Naive thymus-derived CD8-positive, alpha-beta T cell (primary cell): ENCODE measurements around the gene NKAIN4. TPM values are rescaled to one million over a fixed set of nuclear protein-coding genes. Genes with fewer than 3 reads are reported as not detected.
A peak's percentile ranks its signal among the peaks of the same experiment; 100 is the strongest.

Experiments
- ATAC-seq, 2 donors: fragments of 150-1000 bp; cut with Tn5 transposase in 1 of 2; sonication (Bioruptor Pico), chemical (Tn5 transposase) in 1 of 2; 1 replicate in 1 of 2; 2 replicates in 1 of 2; pipeline ENCODE4 v1.10.0; 2021; ENCODE audit warnings: mild to moderate bottlenecking in 2 of 2, moderate library complexity in 2 of 2
- POLR2A ChIA-PET: fragments of 350-600 bp; sonication (Branson Sonifier 250); formaldehyde crosslinking; loops from one replicate; lab custom pipeline; 2021; ENCODE audit warnings: antibody characterized with exemption; lab: Charles Lee
- DNase-seq, 10 donors: peaks; one replicate each; pipeline versions ENCODE4 v3.0.0 to v3.0.0-alpha.2; 2020 to 2022
- H3K27ac Mint-ChIP-seq, 10 donors: one replicate each; pipeline ENCODE4 v1.8.0; 2020 to 2022; ENCODE audit warnings: mild to moderate bottlenecking in 10 of 10, mixed read lengths in 10 of 10, moderate library complexity in 4 of 10, inconsistent platforms in 1 of 10
- H3K27me3 Mint-ChIP-seq, 5 donors: one replicate each; pipeline ENCODE4 v1.8.0; 2021 to 2022; ENCODE audit warnings: mixed read lengths in 5 of 5
- H3K36me3 Mint-ChIP-seq, 3 donors: one replicate each; pipeline ENCODE4 v1.8.0; 2020 to 2022; ENCODE audit warnings: mixed read lengths in 3 of 3, mild to moderate bottlenecking in 2 of 3, inconsistent platforms in 1 of 3
- H3K4me1 Mint-ChIP-seq, 4 donors: one replicate each; pipeline ENCODE4 v1.8.0; 2021 to 2022; ENCODE audit warnings: mixed read lengths in 4 of 4
- H3K4me3 Mint-ChIP-seq, 10 donors: one replicate each; pipeline ENCODE4 v1.8.0; 2020 to 2022; ENCODE audit warnings: mild to moderate bottlenecking in 10 of 10, mixed read lengths in 10 of 10, moderate library complexity in 6 of 10, inconsistent platforms in 1 of 10
- H3K9me3 Mint-ChIP-seq, 9 donors: one replicate each; pipeline ENCODE4 v1.8.0; 2020 to 2022; ENCODE audit warnings: mixed read lengths in 9 of 9, mild to moderate bottlenecking in 3 of 9, inconsistent platforms in 1 of 9, moderate library complexity in 1 of 9
- polyA plus RNA-seq, 3 donors: library from polyadenylated mRNA; unstranded; fragments of 300-500 nt; fragmentation: Illumina TruSeq; gene quantifications; one replicate each; pipeline ENCODE4 v1.2.3, GENCODE V29; 2021
- total RNA-seq, 8 experiments: library from RNA in 2 of 8; stranded (reverse) in 2 of 8; gene quantifications; one replicate each; pipeline ENCODE4 v1.2.3 and lab custom pipeline; 2021 to 2026

NKAIN4 gene
- total and polyA plus RNA-seq, 5 experiments from 2014 or later, result not detected

DNA sequence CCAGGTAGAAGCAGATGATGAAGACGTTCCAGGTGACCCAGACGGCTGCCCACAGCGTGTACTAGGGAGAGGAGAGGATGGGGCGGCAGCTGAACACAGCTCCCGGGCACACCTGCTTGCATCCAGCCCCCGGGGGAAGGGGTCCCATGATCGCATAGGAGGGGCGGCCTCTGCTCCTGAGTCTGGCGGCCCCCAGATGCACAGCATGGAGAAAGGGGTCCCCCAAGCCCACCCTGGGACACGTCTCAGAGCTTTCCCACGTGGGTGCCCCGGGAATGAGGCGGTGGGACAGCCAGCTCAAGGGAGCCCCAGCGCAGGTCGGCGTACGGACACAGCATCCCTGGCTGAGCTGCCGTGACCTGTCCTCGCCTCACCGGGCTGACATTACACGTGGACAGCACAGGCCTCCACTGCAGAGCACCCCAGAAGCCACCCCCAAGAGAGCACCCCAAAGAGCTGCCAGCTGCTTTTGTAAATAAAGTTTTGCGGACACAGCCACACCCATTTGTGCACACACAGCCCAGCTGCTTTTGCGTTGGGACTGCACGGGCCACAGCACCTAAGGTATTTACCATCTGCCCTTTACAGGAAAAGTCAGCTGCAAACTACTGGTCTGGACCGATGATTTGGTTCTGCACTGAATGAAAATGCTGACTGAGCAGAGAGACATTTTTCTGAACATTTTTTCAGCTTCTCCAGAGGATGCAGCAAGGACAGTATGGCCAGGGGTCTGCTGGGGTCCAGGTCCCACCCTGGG lies 5.2 kb downstream of the NKAIN4 start:
- peaks cover 0 to 2% (median 0%) of the 10 kb centered on the region in 3 donors for H3K36me3 Mint-ChIP-seq
- peaks cover 4 to 20% (median 6%) of the 10 kb centered on the region in 4 donors for H3K4me1 Mint-ChIP-seq
- H3K27me3 Mint-ChIP-seq, result peaks cover 17 to 65% (median 25%) of the 10 kb centered on the region in 5 donors

GRCh38 chr20:63247671-63248228 lies 6.5 kb downstream of the NKAIN4 start:
- H3K9me3 Mint-ChIP-seq, result no peaks in the 10 kb centered on the region
- DNase-seq, result no peak
- ATAC-seq, result no peak
- H3K4me1 Mint-ChIP-seq, result peaks cover 2 to 15% (median 3%) of the 10 kb centered on the region in 4 donors
- no peaks in the 10 kb centered on the region for H3K36me3 Mint-ChIP-seq
- H3K27me3 Mint-ChIP-seq, result peaks cover 12 to 58% (median 21%) of the 10 kb centered on the region in 5 donors
- POLR2A ChIA-PET, result no interaction called here
- H3K4me3 Mint-ChIP-seq, result no peak overlapping the region
- H3K27ac Mint-ChIP-seq, result no peak overlapping the region

More for the DNA sequence above, 5.2 kb downstream of the NKAIN4 start:
- H3K4me3 Mint-ChIP-seq, result no peak overlapping the region
- no peak for ATAC-seq
- DNase-seq, result no peak
- H3K9me3 Mint-ChIP-seq, result no peaks in the 10 kb centered on the region
- H3K27ac Mint-ChIP-seq, result no peak overlapping the region
- POLR2A ChIA-PET, result no interaction called here

GRCh38 chr20:63246490-63247288 lies 7.6 kb downstream of the NKAIN4 start:
- peaks cover 0 to 13% (median 1%) of the 10 kb centered on the region in 4 donors for H3K4me1 Mint-ChIP-seq
- no peak for DNase-seq

GRCh38 chr20:63244468-63244867 lies 9.8 kb downstream of the NKAIN4 start:
- Mint-ChIP-seq H3K4me3 (no peak overlapping the region), H3K4me1 (peaks cover 0 to 6% (median 1%) of the 10 kb centered on the region in 4 donors), H3K27me3 (peaks cover 7 to 34% (median 12%) of the 10 kb centered on the region in 5 donors), H3K36me3 (no peaks in the 10 kb centered on the region), H3K9me3 (no peaks in the 10 kb centered on the region), H3K27ac (no peak overlapping the region)
- DNase-seq (no peak), ATAC-seq (no peak)
- POLR2A ChIA-PET, result no interaction called here

More at GRCh38 chr20:63246490-63247288, 7.6 kb downstream of the NKAIN4 start:
- POLR2A ChIA-PET, result no interaction called here
- H3K27ac Mint-ChIP-seq, result no peak overlapping the region
- no peak for ATAC-seq
- peaks cover 12 to 49% (median 21%) of the 10 kb centered on the region in 5 donors for H3K27me3 Mint-ChIP-seq
- no peaks in the 10 kb centered on the region for H3K9me3 Mint-ChIP-seq
- peak overlapping the region in 1 of 10 donors; percentile 33 for H3K4me3 Mint-ChIP-seq
- H3K36me3 Mint-ChIP-seq, result no peaks in the 10 kb centered on the region

DNA sequence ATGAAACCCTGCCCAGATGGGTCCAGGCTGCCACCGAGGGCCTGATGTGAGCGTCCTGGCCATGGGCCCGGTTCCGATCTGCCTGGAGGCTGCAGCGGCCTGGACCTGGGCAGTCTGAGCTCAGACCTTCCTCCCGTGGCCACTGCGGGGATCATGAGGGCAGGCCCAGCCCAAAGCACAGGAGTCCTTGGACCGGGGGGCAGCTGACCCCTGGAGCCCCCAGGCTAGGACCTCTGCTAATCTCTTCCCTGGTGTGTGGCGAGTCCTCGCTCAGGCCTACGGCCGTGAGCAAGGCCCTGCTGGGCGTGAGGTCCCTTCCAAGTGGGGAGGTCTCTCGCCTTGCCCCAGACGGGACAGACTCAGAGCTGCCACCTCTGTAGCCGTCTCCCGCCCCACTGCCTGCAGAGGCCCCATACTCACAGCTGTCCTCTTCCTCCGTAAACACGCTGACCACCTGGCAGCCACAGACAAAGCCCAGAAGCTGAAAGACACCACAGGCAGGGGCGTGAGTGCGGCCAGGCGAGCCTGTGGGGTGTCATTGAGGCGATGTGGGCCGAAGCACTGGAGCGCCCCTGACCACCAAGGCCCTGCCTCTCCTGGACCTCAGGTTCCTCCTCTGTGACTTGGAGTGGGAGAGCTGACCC lies 10.5 kb downstream of the NKAIN4 start:
- Mint-ChIP-seq H3K4me1 (peaks cover 0 to 4% (median 1%) of the 10 kb centered on the region in 4 donors), H3K27ac (no peak overlapping the region), H3K4me3 (no peak overlapping the region), H3K9me3 (no peaks in the 10 kb centered on the region), H3K27me3 (peaks cover 5 to 27% (median 9%) of the 10 kb centered on the region in 5 donors), H3K36me3 (no peaks in the 10 kb centered on the region)
- POLR2A ChIA-PET, result no interaction called here
- ATAC-seq, result no peak
- DNase-seq, result no peak

DNA sequence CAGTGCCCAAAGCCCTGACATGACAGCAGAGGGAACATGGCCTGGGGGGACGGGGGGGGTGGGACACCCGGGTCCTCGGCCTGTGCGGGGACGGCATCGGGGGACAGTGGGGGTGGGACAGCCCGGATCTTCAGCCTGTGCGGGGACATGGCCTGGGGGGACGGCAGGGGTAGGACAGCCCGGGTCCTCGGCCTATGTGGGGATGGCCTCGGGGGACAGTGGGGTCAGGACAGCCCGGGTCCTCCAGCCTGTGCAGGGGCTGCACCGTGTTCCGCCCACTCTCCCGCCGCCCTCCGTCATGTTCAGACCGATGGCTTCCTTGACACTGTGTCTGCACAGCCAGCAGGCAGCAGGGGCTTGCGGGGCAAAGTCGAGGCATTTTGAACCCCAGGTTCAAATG lies 11.5 kb downstream of the NKAIN4 start:
- Mint-ChIP-seq H3K4me1 (no peaks in the 10 kb centered on the region), H3K27ac (no peak overlapping the region), H3K4me3 (no peak overlapping the region), H3K9me3 (no peaks in the 10 kb centered on the region), H3K36me3 (no peaks in the 10 kb centered on the region), H3K27me3 (peaks cover 0 to 18% (median 5%) of the 10 kb centered on the region in 5 donors)
- ATAC-seq, result no peak
- POLR2A ChIA-PET, result no interaction called here
- DNase-seq, result no peak

DNA sequence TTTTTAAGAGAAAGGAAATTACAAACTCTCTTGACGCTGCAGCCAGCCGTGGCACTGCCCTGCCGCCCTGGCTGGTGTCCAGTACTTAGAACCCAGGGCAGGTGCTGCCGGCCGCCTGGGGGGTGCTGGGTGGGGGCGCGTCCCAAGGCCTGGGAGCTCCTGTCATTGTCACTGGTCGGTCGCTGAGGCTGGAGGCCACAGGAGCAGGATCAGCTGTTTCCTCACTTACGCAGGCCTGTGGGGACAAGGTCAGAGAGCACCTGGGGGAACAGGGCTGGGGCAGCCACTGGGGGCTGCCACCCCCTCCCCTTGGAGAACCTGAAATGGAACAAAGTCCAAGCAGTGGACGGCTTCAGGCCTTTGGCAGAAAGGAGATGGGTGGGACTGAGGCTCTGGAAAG lies 13.0 kb downstream of the NKAIN4 start:
- DNase-seq (no peak), ATAC-seq (no peak)
- POLR2A ChIA-PET, result no interaction called here
- Mint-ChIP-seq H3K9me3 (no peaks in the 10 kb centered on the region), H3K4me3 (no peak overlapping the region), H3K36me3 (no peaks in the 10 kb centered on the region), H3K27ac (peak overlapping the region in 1 of 10 donors; percentile 31), H3K4me1 (peaks cover 0 to 7% (median 2%) of the 10 kb centered on the region in 4 donors), H3K27me3 (peaks cover 0 to 9% (median 5%) of the 10 kb centered on the region in 5 donors)

GRCh38 chr20:63240004-63240403 lies 14.3 kb downstream of the NKAIN4 start:
- ATAC-seq, result no peak
- no peak overlapping the region for H3K4me3 Mint-ChIP-seq
- H3K27ac Mint-ChIP-seq, result no peak overlapping the region
- H3K4me1 Mint-ChIP-seq, result peaks cover 2 to 19% (median 5%) of the 10 kb centered on the region in 4 donors
- no peak for DNase-seq
- H3K9me3 Mint-ChIP-seq, result no peaks in the 10 kb centered on the region
- POLR2A ChIA-PET, result no interaction called here
- H3K27me3 Mint-ChIP-seq, result peaks cover 0 to 1% (median 0%) of the 10 kb centered on the region in 5 donors
- no peaks in the 10 kb centered on the region for H3K36me3 Mint-ChIP-seq

DNA sequence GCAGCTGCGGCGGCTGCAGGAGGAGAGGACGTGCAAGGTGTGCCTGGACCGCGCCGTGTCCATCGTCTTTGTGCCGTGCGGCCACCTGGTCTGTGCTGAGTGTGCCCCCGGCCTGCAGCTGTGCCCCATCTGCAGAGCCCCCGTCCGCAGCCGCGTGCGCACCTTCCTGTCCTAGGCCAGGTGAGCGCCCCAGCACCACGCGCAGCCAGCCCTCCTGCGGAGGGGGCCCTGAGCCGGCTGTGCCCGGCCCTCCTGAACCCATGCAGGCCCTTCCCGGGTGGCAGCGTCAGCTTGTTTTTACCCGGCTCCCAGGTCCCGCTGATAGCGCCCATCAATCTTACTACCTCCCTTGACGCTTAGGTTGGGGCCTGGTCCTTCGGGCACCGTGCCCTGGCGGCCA lies 14.8 kb downstream of the NKAIN4 start:
- Mint-ChIP-seq H3K27me3 (peaks cover 0 to 1% (median 0%) of the 10 kb centered on the region in 5 donors), H3K4me3 (peak overlapping the region in 1 of 10 donors; percentile 38), H3K4me1 (peaks cover 5 to 24% (median 8%) of the 10 kb centered on the region in 4 donors), H3K36me3 (no peaks in the 10 kb centered on the region), H3K9me3 (no peaks in the 10 kb centered on the region), H3K27ac (peak overlapping the region in 1 of 10 donors; percentile 41)
- POLR2A ChIA-PET, result no interaction called here
- no peak for ATAC-seq
- DNase-seq, result no peak

DNA sequence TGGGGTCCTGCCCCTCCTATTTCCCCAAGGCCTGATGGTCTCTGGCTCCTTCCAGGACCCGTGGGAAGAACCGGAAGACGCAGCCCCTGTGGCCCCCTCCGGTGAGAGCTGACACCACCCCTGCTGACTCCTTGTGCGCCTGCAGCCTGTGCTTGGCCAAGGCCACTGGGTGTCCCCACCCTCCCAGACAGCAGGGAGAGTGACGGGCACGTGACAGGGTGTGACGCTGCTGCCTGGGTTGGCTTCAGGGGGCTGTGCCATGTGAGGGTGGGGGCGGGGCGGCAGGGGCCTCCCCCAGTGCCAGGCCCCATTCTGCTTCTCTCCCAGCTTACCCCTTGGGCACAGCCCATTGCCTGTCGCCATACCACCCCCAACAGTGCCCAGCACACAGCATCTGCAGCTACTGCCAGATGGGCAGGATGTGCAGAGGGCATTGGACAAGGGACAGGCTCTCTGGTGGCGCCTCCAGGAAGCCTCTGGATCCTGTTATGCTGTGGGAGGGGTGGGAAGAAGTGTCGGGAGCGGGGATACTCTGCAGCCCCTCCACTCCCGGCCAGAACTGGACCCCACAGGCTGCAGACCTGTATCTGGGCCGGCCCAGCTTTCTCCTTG lies 15.6 kb downstream of the NKAIN4 start:
- H3K36me3 Mint-ChIP-seq, result no peaks in the 10 kb centered on the region
- H3K4me1 Mint-ChIP-seq, result peaks cover 5 to 26% (median 8%) of the 10 kb centered on the region in 4 donors
- ATAC-seq (peak; percentile 56 to 62), DNase-seq (peak in 4 of 10 donors; percentile 7 to 39 (median 30))
- POLR2A ChIA-PET, result no interaction called here
- no peaks in the 10 kb centered on the region for H3K9me3 Mint-ChIP-seq
- H3K27ac Mint-ChIP-seq, result peak overlapping the region in 1 of 10 donors; percentile 20
- H3K27me3 Mint-ChIP-seq, result peaks cover 0 to 1% (median 0%) of the 10 kb centered on the region in 5 donors
- no peak overlapping the region for H3K4me3 Mint-ChIP-seq

GRCh38 chr20:63238031-63238430 lies 16.2 kb downstream of the NKAIN4 start:
- H3K4me1 Mint-ChIP-seq, result peaks cover 5 to 26% (median 8%) of the 10 kb centered on the region in 4 donors
- no peak overlapping the region for H3K4me3 Mint-ChIP-seq
- ATAC-seq, result no peak
- POLR2A ChIA-PET, result no interaction called here
- peak overlapping the region in 1 of 10 donors; percentile 20 for H3K27ac Mint-ChIP-seq
- peaks cover 0 to 1% (median 0%) of the 10 kb centered on the region in 5 donors for H3K27me3 Mint-ChIP-seq
- H3K9me3 Mint-ChIP-seq, result no peaks in the 10 kb centered on the region
- no peak for DNase-seq
- no peaks in the 10 kb centered on the region for H3K36me3 Mint-ChIP-seq
